ENCODE results near the gene FOXP2.

DNA sequence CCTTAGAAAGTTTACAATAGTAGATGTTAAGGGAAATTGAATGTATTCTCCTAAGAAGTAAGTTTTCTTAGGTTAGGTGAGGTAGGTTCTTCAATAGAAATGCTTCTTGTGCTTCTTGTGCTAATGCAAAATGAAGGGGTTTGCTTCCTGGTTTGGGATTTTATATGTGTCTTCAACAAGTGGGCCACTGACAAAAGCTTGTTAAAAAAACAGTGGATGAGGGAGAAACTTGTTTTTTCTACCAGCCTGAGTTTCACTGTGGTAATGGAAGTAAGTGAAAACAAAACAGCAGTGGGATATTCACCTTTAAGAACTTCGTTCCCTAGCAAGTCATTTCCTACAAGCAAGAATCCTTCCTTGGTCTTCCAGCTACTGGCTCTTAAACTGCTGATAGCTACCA lies 107.5 kb downstream of the FOXP2 start:
- TF ChIP-seq CREB1 (IDR thresholded peaks at IDR 0.05; ENCODE audit: low read depth) (no peak), POLR2A (IDR thresholded peaks at IDR 0.05; ENCODE audit: low read depth, low read length) (no peak), PAX5 (IDR thresholded peaks at IDR 0.05; ENCODE audit: borderline replicate concordance, low read depth, low read length) (no peak), POLR2AphosphoS5 (IDR thresholded peaks at IDR 0.05; ENCODE audit: low read length) (no peak)
- TF ChIP-seq, protein P1, sequence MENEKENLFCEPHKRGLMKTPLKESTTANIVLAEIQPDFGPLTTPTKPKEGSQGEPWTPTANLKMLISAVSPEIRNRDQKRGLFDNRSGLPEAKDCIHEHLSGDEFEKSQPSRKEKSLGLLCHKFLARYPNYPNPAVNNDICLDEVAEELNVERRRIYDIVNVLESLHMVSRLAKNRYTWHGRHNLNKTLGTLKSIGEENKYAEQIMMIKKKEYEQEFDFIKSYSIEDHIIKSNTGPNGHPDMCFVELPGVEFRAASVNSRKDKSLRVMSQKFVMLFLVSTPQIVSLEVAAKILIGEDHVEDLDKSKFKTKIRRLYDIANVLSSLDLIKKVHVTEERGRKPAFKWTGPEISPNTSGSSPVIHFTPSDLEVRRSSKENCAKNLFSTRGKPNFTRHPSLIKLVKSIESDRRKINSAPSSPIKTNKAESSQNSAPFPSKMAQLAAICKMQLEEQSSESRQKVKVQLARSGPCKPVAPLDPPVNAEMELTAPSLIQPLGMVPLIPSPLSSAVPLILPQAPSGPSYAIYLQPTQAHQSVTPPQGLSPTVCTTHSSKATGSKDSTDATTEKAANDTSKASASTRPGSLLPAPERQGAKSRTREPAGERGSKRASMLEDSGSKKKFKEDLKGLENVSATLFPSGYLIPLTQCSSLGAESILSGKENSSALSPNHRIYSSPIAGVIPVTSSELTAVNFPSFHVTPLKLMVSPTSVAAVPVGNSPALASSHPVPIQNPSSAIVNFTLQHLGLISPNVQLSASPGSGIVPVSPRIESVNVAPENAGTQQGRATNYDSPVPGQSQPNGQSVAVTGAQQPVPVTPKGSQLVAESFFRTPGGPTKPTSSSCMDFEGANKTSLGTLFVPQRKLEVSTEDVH (IDR thresholded peaks at IDR 0.05; ENCODE audit: low read depth, partially characterized antibody) = no peak

Data from GM12878 (cell line).